HepG2 (cell line): ENCODE results near the gene EFCAB11. TPM values are rescaled to one million over a fixed set of nuclear protein-coding genes. Genes with fewer than 3 reads are reported as not detected.
A peak's percentile ranks its signal among the peaks of the same experiment; 100 is the strongest.

ENCODE experiments used
- ARID4A ChIP-seq: sonication (generic); formaldehyde crosslinking; IDR thresholded peaks from 2 replicates; pipeline ENCODE4 v1.5.0; 2020; ENCODE audit warnings: mild to moderate bottlenecking, missing genetic modification reagents, borderline replicate concordance
- BRCA1 ChIP-seq: sonication (generic); formaldehyde crosslinking; IDR thresholded peaks from 2 replicates; pipeline ENCODE4 v1.4.0; 2020; ENCODE audit warnings: missing genetic modification reagents
- CCDC6 ChIP-seq: sonication (generic); formaldehyde crosslinking; IDR thresholded peaks from 2 replicates; pipeline ENCODE4 v1.8.1; 2022; ENCODE audit warnings: mild to moderate bottlenecking, missing genetic modification reagents, moderate library complexity
- CHD2 ChIP-seq: IDR thresholded peaks from 2 replicates; pipeline ENCODE4 v1.6.1; 2011; ENCODE audit warnings: low read depth, low read length, improper control_type of control experiment
- EP300 ChIP-seq, 3 experiments: sonication (generic) in 1 of 3; formaldehyde crosslinking in 1 of 3; IDR thresholded peaks; 2 replicates each; pipeline versions ENCODE4 v1.5.1 to v1.6.1; 2011 to 2020; ENCODE audit warnings: low read depth in 2 of 3, low read length in 2 of 3, borderline replicate concordance in 1 of 3, improper control_type of control experiment in 1 of 3, mild to moderate bottlenecking in 1 of 3, missing genetic modification reagents in 1 of 3, moderate library complexity in 1 of 3
- HINFP ChIP-seq: sonication (generic); formaldehyde crosslinking; IDR thresholded peaks from 2 replicates; pipeline ENCODE4 v1.4.0; 2020; ENCODE audit warnings: low read depth, mild to moderate bottlenecking, missing genetic modification reagents
- HOXA3 ChIP-seq: sonication (generic); formaldehyde crosslinking; IDR thresholded peaks from 2 replicates; pipeline ENCODE4 v1.5.0; 2020; ENCODE audit warnings: missing genetic modification reagents
- IRF2 ChIP-seq: IDR thresholded peaks from 2 replicates; pipeline ENCODE4 v1.6.1; 2018; ENCODE audit warnings: missing genetic modification reagents, missing compliant biosample characterization
- MAFK ChIP-seq, 2 experiments: IDR thresholded peaks in 1 of 2; conservative IDR thresholded peaks in 1 of 2; 2 replicates each; pipeline ENCODE4 v1.6.1; 2011; ENCODE audit warnings: improper control_type of control experiment in 2 of 2, low read length in 2 of 2
- MED1 ChIP-seq: sonication (generic); formaldehyde crosslinking; IDR thresholded peaks from 2 replicates; pipeline ENCODE4 v1.4.0; 2020; ENCODE audit warnings: missing genetic modification reagents
- NR1H2 ChIP-seq: sonication (generic); formaldehyde crosslinking; IDR thresholded peaks from 2 replicates; pipeline ENCODE4 v1.8.1; 2022; ENCODE audit warnings: low read depth, missing genetic modification reagents, borderline replicate concordance
- NRL ChIP-seq: sonication (generic); formaldehyde crosslinking; IDR thresholded peaks from 2 replicates; pipeline ENCODE4 v1.5.0; 2020; ENCODE audit warnings: missing genetic modification reagents, mild to moderate bottlenecking, moderate library complexity, borderline replicate concordance
- RBM22 ChIP-seq: fragments of 200-400 bp; formaldehyde crosslinking; optimal IDR thresholded peaks from 2 replicates; pipeline ENCODE3; 2017; ENCODE audit warnings: mild to moderate bottlenecking, low read length, moderate library complexity
- TFAP4 ChIP-seq: sonication (generic); IDR thresholded peaks from 2 replicates; pipeline ENCODE4 v1.6.1; 2016; ENCODE audit warnings: low read depth, borderline replicate concordance
- ZNF230 ChIP-seq: sonication (generic); formaldehyde crosslinking; IDR thresholded peaks from 2 replicates; pipeline ENCODE4 v1.4.0; 2020; ENCODE audit warnings: mild to moderate bottlenecking, missing genetic modification reagents
- ZNF251 ChIP-seq: sonication (generic); formaldehyde crosslinking; IDR thresholded peaks from 2 replicates; pipeline ENCODE4 v1.9.0; 2021; ENCODE audit warnings: mild to moderate bottlenecking, missing genetic modification reagents
- ZNF263 ChIP-seq: sonication (generic); formaldehyde crosslinking; IDR thresholded peaks from 2 replicates; pipeline ENCODE4 v1.4.0; 2020; ENCODE audit warnings: missing genetic modification reagents
- ZNF501 ChIP-seq: sonication (generic); formaldehyde crosslinking; IDR thresholded peaks from 2 replicates; pipeline ENCODE4 v1.5.1; 2020; ENCODE audit warnings: mild to moderate bottlenecking, moderate library complexity, missing genetic modification reagents
- ZNF510 ChIP-seq: sonication (generic); formaldehyde crosslinking; IDR thresholded peaks from 2 replicates; pipeline ENCODE4 v1.4.0; 2020; ENCODE audit warnings: low read depth, mild to moderate bottlenecking, missing genetic modification reagents
- ZNF766 ChIP-seq: sonication (generic); formaldehyde crosslinking; IDR thresholded peaks from 2 replicates; pipeline ENCODE4 v1.5.0; 2020; ENCODE audit warnings: missing genetic modification reagents, borderline replicate concordance
- ZSCAN30 ChIP-seq: sonication (generic); formaldehyde crosslinking; IDR thresholded peaks from 2 replicates; pipeline ENCODE4 v1.5.0; 2020; ENCODE audit warnings: mild to moderate bottlenecking, missing genetic modification reagents
- polyA plus RNA-seq, 8 experiments: library from polyadenylated mRNA; depleted of rRNA in 3 of 8; stranded (reverse) in 7 of 8; unstranded in 1 of 8; fragments of >200 nt; fragmentation: Illumina TruSeq in 4 of 8; extraction: Trizol in 4 of 8; gene quantifications; 2 replicates each; pipeline versions ENCODE4 v1.2.1 to v1.2.3, GENCODE V29; 2011 to 2016; ENCODE audit warnings: low read depth in 4 of 8, missing spikeins in 1 of 8, mixed read lengths in 1 of 8; ENCODE audit not compliant: insufficient read depth in 1 of 8
- total RNA-seq, 5 experiments: library from RNA; depleted of rRNA; stranded (reverse); fragments of >200 nt; fragmentation: Illumina TruSeq; extraction: Trizol; gene quantifications; 2 replicates each; pipeline ENCODE4 v1.2.3, GENCODE V29; 2016; ENCODE audit warnings: low read depth in 1 of 5

The EFCAB11 gene
- total and polyA plus RNA-seq, 2 of the 13 experiments (the other 11 are each of a cell fraction or from before 2014, with no cell fraction given) = 8.2 to 31.5 TPM

GRCh38 chr14:89773644-89774316 lies 180.8 kb downstream of the EFCAB11 start (continued):
- TF ChIP-seq ARID4A (peak; percentile 43; the same call in 1 of the 2 replicates), ZNF501 (CRISPR knock-in tag) (peak; percentile 42; the same call in 1 of the 2 replicates), HINFP (CRISPR knock-in tag) (0 out of 2 replicates have a peak, but pooled peaks have one; percentile 51), MED1 (CRISPR knock-in tag) (peak; percentile 55; the same call in 1 of the 2 replicates), ZNF230 (peak; percentile 87; the same call in 1 of the 2 replicates), ZNF510 (CRISPR knock-in tag) (0 out of 2 replicates have a peak, but pooled peaks have one; percentile 38), NR1H2 (peak; percentile 75; the same call in 1 of the 2 replicates), RBM22 (no peak), HOXA3 (CRISPR knock-in tag) (peak; percentile 46; the same call in 1 of the 2 replicates), ZNF263 (CRISPR knock-in tag) (0 out of 2 replicates have a peak, but pooled peaks have one; percentile 25), ZNF766 (CRISPR knock-in tag) (peak; percentile 51; the same call in 1 of the 2 replicates), NRL (peak; percentile 60; the same call in 1 of the 2 replicates), BRCA1 (CRISPR knock-in tag) (0 out of 2 replicates have a peak, but pooled peaks have one; percentile 33), ZSCAN30 (no peak), EP300 (IDR thresholded peaks at IDR 0.05; ENCODE audit: low read depth in 2 of 2, low read length in 2 of 2) (0 out of 4 replicates have a peak, but pooled peaks of 1 of the 2 experiments have one; percentile 23), EP300 (CRISPR knock-in tag; IDR thresholded peaks at IDR 0.05; ENCODE audit: borderline replicate concordance) (no peak), IRF2 (CRISPR knock-in tag) (0 out of 2 replicates have a peak, but pooled peaks have one; percentile 31), CHD2 (0 out of 2 replicates have a peak, but pooled peaks have one; percentile 49), CCDC6 (no peak), MAFK (conservative IDR thresholded peaks at IDR 0.05 in 1 of 2, IDR thresholded peaks at IDR 0.05 in 1 of 2; ENCODE audit: low read length in 2 of 2) (peak; percentile 62 to 78), TFAP4 (peak; percentile 29; the same call in 1 of the 2 replicates), ZNF251 (CRISPR knock-in tag) (no peak)
